Activated CD4-positive, alpha-beta T cell treated with anti-CD3 and anti-CD28 coated beads, Interleukin-2, amount 50 U/mL, for 24 hours (primary cell): ENCODE data around the gene TMX2.
"Not testable (repeated sequence)": the region's sequence is repeated elsewhere in the genome, so short reads cannot be mapped to it uniquely, and the experiment has no call there.

ENCODE experiments used
- DNase-seq, 2 donors: peaks; one replicate each; pipeline ENCODE4 v3.0.0-alpha.2; 2020; ENCODE audit warnings: low read depth in 1 of 2, low spot score in 1 of 2

TMX2 gene, protein sequence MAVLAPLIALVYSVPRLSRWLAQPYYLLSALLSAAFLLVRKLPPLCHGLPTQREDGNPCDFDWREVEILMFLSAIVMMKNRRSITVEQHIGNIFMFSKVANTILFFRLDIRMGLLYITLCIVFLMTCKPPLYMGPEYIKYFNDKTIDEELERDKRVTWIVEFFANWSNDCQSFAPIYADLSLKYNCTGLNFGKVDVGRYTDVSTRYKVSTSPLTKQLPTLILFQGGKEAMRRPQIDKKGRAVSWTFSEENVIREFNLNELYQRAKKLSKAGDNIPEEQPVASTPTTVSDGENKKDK

GRCh38 chr11:57712256-57713150 lies at the start of gene TMX2:
TSS of gene TMX2 (plus strand) at chr11:57712593. CDS start at chr11:57712619, 26 bp downstream.
- DNase-seq: peak; percentile 70 to 90

DNA sequence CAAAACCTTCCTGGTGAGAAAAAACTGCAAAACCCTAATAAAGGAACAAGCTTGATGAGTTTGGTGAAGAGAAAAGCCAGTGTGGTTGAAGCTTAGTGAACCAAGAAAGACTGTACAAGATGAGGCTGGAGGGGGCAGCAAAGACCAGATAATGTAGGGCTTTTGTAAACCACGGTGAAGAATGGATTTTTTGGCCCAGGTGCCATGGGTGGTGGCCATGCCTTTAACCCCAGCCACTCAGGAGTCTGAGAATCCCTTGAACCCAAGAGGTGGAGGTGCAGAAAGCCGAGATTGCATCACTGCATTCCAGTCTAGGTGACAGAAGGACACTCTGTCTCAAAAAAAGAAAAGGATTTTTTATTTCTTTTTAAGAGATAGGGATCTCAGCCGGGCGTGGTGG lies 49.5 kb upstream of the TMX2 start:
- DNase-seq: no peak

GRCh38 chr11:57663975-57664374 lies 48.4 kb upstream of the TMX2 start:
- DNase-seq: no peak

GRCh38 chr11:57667117-57667735 lies 45.2 kb upstream of the TMX2 start:
- DNase-seq: peak; percentile 59 to 92

DNA sequence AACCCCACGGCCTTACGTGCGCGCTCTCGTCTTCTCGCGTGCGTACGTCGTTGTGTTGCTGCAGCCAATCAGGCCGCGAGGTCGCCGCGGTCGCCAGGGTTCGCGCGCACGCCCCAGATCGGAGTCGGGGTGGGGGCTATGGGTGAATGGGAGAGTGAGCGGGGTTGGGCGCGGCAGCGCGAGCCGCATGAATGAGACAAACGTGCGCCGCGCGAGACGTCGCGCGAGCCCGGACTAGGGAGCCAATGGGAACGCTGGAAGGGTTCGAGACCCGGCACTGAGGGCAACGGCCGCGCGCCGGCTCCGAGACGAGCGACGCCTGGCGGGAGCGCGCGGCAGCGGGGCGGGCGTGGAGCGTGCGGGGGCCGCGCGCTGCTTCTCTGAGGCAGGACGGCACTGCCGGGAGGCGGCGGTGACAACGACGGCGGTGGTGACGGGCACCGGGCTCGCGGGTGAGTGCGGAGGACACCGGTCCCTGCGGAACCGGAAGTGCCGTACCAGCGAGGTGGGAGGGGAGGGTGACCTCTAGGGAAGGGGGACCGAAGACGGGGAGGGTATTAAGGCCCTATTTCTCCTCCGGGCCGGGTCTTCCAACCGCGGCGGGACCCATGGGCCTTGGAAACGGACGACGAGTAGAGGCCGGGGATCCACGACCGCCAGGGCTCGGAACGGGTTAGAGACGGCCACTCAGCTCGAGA lies 44.5 kb upstream of the TMX2 start, which contains the start of gene ZDHHC5:
ZDHHC5 (plus strand) TSS at position 379 of the 698 bp plus-strand sequence. CDS start 4,977 bp downstream, outside the sequence.
- DNase-seq: peak; percentile 98 to 99

GRCh38 chr11:57668434-57668782 lies 44.0 kb upstream of the TMX2 start:
- DNase-seq: no peak

- no peak for DNase-seq
Measured at GRCh38 chr11:57674251-57674650, 38.1 kb upstream of the TMX2 start.

GRCh38 chr11:57675176-57675941 lies 37.0 kb upstream of the TMX2 start:
- DNase-seq: no peak

- no peak for DNase-seq
Measured at GRCh38 chr11:57679396-57679795, 33.0 kb upstream of the TMX2 start.

GRCh38 chr11:57680552-57680874 lies 31.9 kb upstream of the TMX2 start:
- no peak for DNase-seq

- DNase-seq: no peak
Measured at GRCh38 chr11:57681168-57681567, 31.2 kb upstream of the TMX2 start.

DNA sequence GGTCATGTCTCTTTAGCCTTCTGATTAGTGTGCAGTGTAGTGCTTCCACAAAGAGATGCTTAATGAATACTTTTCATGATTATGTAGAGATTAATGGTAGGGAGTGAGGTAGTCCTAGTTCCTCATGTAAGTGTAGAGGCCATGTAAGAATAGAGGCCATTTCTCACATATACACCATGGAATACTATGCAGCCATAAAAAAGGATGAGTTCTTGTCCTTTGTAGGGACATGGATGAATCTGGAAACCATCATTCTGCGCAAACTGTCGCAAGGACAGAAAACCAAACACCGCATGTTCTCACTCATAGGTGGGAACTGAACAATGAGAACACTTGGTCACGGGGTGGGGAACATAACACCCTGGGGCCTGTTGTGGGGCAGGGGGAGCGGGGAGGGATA lies 21.9 kb upstream of the TMX2 start:
- not testable (repeated sequence) for DNase-seq

DNA sequence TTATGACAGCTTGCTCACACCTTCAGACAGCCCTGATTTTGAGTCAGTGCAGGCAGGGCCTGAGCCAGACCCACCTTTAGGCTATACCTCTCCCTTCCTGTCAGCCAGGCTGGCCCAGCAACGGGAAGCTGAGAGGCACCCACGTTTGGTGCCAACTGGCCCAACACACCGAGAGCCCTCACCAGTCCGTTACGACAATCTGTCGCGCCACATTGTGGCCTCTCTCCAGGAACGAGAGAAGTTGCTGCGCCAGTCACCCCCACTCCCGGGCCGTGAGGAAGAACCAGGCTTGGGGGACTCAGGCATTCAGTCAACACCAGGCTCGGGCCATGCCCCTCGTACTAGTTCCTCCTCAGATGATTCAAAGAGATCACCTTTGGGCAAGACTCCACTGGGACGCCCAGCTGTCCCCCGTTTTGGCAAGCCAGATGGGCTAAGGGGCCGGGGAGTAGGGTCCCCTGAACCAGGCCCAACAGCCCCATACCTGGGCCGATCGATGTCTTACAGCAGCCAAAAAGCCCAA lies 13.5 kb upstream of the TMX2 start:
- no peak for DNase-seq

DNA sequence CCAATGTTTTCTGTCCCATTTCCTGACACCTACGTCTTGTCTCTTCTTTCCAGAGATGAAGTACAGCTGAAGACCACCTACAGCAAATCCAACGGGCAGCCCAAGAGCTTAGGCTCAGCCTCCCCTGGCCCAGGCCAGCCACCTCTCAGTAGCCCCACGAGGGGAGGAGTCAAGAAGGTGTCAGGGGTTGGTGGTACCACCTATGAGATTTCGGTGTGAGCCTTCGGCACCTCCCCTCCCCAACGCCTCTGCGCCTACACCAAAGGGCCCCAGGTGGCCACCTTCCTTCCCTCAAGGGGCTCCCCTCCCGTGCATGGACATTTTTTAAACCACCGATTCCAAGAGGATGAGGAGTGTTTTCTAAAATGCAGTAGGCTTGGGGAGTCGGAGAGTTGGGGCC lies 12.6 kb upstream of the TMX2 start:
- no peak for DNase-seq

GRCh38 chr11:57700425-57700824 lies 12.0 kb upstream of the TMX2 start:
- DNase-seq: no peak

DNA sequence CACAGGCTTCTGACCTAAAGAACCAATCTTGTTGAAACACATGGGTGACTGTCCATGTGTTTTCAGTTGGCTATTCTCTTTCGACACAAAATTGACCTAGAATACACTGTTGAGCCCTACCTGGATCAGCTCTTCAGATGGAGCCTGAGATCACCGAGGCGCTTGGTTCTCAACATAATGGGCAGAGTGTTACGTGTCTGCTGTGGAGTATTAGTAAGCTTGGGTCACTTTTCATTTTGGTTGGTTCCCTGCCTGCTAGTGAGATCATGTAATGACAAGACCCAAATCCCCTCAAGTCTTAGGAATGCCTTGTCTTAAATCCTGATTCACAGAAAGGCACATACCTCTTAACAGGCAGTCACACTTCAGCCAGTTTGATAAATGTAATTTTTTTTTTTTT lies 9.1 kb upstream of the TMX2 start:
- DNase-seq: no peak

GRCh38 chr11:57704932-57705331 lies 7.5 kb upstream of the TMX2 start:
- DNase-seq: no peak

GRCh38 chr11:57705432-57705831 lies 7.0 kb upstream of the TMX2 start:
- DNase-seq: not testable (repeated sequence)

GRCh38 chr11:57709802-57710367 lies 2.5 kb upstream of the TMX2 start:
- no peak for DNase-seq
